ENCODE data around the gene ENOX1.

DNA sequence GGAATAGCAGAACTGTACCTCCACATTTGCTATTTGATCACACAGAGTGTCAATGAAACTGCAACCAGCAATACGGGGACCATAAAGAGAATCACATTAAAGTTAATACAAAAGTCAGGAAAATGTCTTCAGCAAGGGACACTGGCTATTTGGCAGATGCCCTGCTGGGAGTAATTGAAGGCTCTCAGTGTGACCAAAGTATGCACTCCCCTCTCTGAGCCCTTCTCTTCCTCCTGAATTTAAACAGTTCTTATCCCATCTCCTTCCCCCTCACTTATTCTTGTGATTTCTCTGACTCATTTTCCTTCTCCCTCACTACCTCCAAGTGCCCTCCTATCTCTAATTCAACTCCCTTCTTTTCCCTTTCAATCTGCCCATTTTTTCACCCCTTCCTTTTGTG, 117.7 kb downstream of the ENOX1 start:
- TF ChIP-seq CTCF (IDR thresholded peaks at IDR 0.05; ENCODE audit: extremely low read depth in 1 of 2, insufficient read depth in 1 of 2, low read depth in 1 of 2, low read length in 2 of 2) = no peak
- TF ChIP-seq GATA2 (IDR thresholded peaks at IDR 0.05; ENCODE audit: insufficient read depth, insufficient read length, low read depth, low read length) = no peak
- no peak for TF ChIP-seq POLR2A (IDR thresholded peaks at IDR 0.05; ENCODE audit: low read depth, low read length)
- no peak for TF ChIP-seq POLR2AphosphoS5 (IDR thresholded peaks at IDR 0.05; ENCODE audit: insufficient read depth, low read depth, low read length)
- TF ChIP-seq EZH2 (IDR thresholded peaks at IDR 0.05; ENCODE audit: borderline replicate concordance, low read depth, low read length, severe bottlenecking) = no peak
- no peak for TF ChIP-seq JUN (IDR thresholded peaks at IDR 0.05; ENCODE audit: borderline replicate concordance, insufficient read depth, insufficient read length, low read depth)
